GM06990 (cell line): ENCODE measurements around the gene PILRB.
"Not testable (repeated sequence)": the region's sequence is repeated elsewhere in the genome, so short reads cannot be mapped to it uniquely, and the experiment has no call there.

ENCODE experiments used
- DNase-seq: peaks from one replicate; pipeline ENCODE4 v3.0.0-alpha.2; 2011; ENCODE audit not compliant: insufficient read length; ENCODE audit errors: extremely low read depth
- H3K27me3 ChIP-seq: replicated peaks from 2 replicates; pipeline ENCODE4 v1.6.0; 2011; ENCODE audit warnings: low read length; ENCODE audit not compliant: control insufficient read depth, insufficient read depth
- H3K36me3 ChIP-seq: 2 replicates; pipeline ENCODE4 v1.5.1; 2011; ENCODE audit warnings: low read length; ENCODE audit not compliant: control insufficient read depth, insufficient read depth
- H3K4me3 ChIP-seq: replicated peaks from 2 replicates; pipeline ENCODE4 v1.5.1; 2011; ENCODE audit warnings: low read depth, mild to moderate bottlenecking, control low read depth, low read length
- TF ChIP-seq, protein P1 (sequence below): IDR thresholded peaks from 2 replicates; pipeline ENCODE4 v1.5.1; 2011; ENCODE audit warnings: low read length, control low read depth, mild to moderate bottlenecking, inconsistent platforms; ENCODE audit not compliant: insufficient read depth, poor library complexity, severe bottlenecking

The PILRB gene

DNA sequence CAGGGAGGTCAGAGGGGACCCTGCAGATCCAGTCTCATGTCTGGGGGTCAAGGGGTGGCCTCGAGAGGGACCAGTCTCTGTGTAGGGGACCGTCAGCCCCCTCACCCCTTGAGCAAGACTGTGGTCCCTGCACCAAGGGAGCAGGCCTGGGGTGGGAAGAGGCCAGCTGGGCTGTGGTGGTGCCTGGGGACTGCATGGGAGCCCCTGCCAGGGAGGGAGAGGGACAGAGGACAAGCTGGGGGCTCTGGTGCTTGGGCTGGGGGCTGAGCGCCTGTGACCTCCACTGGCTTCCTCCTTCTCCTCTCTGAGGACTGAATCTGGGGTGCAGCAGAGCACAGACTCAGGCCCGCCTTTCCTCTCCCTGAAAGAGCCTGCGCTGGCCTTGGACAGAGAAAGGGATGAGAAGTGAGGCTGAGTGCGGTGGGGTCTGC lies 771 bp upstream of the PILRB start:
- no peak for DNase-seq
- peaks cover 45% of the 10 kb centered on the region for H3K36me3 ChIP-seq
- no peaks in the 10 kb centered on the region for H3K27me3 ChIP-seq
- no peak overlapping the region for H3K4me3 ChIP-seq
- TF ChIP-seq, protein P1, sequence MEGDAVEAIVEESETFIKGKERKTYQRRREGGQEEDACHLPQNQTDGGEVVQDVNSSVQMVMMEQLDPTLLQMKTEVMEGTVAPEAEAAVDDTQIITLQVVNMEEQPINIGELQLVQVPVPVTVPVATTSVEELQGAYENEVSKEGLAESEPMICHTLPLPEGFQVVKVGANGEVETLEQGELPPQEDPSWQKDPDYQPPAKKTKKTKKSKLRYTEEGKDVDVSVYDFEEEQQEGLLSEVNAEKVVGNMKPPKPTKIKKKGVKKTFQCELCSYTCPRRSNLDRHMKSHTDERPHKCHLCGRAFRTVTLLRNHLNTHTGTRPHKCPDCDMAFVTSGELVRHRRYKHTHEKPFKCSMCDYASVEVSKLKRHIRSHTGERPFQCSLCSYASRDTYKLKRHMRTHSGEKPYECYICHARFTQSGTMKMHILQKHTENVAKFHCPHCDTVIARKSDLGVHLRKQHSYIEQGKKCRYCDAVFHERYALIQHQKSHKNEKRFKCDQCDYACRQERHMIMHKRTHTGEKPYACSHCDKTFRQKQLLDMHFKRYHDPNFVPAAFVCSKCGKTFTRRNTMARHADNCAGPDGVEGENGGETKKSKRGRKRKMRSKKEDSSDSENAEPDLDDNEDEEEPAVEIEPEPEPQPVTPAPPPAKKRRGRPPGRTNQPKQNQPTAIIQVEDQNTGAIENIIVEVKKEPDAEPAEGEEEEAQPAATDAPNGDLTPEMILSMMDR = no peak

DNA sequence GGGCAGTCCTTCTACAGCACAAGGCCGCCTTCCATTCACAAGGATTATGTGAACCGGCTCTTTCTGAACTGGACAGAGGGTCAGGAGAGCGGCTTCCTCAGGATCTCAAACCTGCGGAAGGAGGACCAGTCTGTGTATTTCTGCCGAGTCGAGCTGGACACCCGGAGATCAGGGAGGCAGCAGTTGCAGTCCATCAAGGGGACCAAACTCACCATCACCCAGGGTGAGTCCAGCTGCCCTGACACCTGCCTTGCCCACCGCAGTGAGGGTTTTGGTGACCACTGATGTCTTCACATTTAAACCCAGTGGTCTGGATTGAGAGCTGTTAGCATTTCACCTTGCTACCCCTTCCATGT lies 918 bp downstream of the PILRB start:
- TF ChIP-seq, protein P1 = no peak
- no peaks in the 10 kb centered on the region for H3K27me3 ChIP-seq
- peaks cover 34% of the 10 kb centered on the region for H3K36me3 ChIP-seq
- no peak for DNase-seq
- H3K4me3 ChIP-seq = no peak overlapping the region

- TF ChIP-seq, protein P1 = no peak
- H3K36me3 ChIP-seq = peaks cover 27% of the 10 kb centered on the region
- no peak for DNase-seq
- H3K27me3 ChIP-seq = no peaks in the 10 kb centered on the region
- no peak overlapping the region for H3K4me3 ChIP-seq
These were observed 2.4 kb downstream of the PILRB start for GRCh38 chr7:100360135-100360854.

- no peak for DNase-seq
- peaks cover 15% of the 10 kb centered on the region for H3K36me3 ChIP-seq
- TF ChIP-seq, protein P1 = no peak
- H3K4me3 ChIP-seq = no peak overlapping the region
- H3K27me3 ChIP-seq = no peaks in the 10 kb centered on the region
These were observed 5.2 kb downstream of the PILRB start for GRCh38 chr7:100363098-100363497.

- peaks cover 13% of the 10 kb centered on the region for H3K36me3 ChIP-seq
- H3K4me3 ChIP-seq, H3K27me3 ChIP-seq, DNase-seq: not testable (repeated sequence)
These were observed 5.9 kb downstream of the PILRB start for GRCh38 chr7:100363797-100364196.

- Histone ChIP-seq H3K27me3 (no peaks in the 10 kb centered on the region), H3K4me3 (no peak overlapping the region), H3K36me3 (peaks cover 6% of the 10 kb centered on the region)
- no peak for DNase-seq
- TF ChIP-seq, protein P1 = no peak
These were observed 6.6 kb downstream of the PILRB start for GRCh38 chr7:100364480-100364879.

DNA sequence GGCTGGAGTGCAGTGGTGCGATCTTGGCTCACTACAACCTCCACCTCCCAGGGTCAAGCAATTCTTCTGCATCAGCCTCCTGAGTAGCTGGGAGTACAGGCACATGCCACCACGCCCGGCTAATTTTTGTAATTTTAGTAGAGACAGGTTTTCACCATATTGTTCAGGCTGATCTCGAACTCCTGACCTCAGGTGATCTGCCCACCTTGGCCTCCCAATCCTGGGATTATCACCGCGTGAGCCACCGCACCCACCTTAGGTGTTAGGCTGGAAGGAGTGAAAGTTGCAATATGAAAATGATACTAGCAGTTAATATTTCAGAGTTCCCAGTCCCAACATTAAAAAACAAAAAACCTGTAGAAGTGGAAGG lies 8.1 kb downstream of the PILRB start:
- H3K36me3 ChIP-seq, H3K4me3 ChIP-seq, H3K27me3 ChIP-seq, DNase-seq: not testable (repeated sequence)
